Right lobe of liver (tissue), 4 donors: Measurements from ENCODE around the gene ATG101.

Source experiments
- CTCF ChIP-seq, 4 donors: fragments of 200-600 bp in 3 of 4; fragments of 450-650 bp in 1 of 4; IDR thresholded peaks; one replicate each; pipeline versions ENCODE4 v1.5.1 to v1.8.0; 2016 to 2022; ENCODE audit warnings: antibody characterized with exemption in 4 of 4, mild to moderate bottlenecking in 2 of 4
- POLR2A ChIP-seq: fragments of 450-650 bp; IDR thresholded peaks from one replicate; pipeline ENCODE4 v1.6.1; 2017; ENCODE audit warnings: antibody characterized with exemption, mild to moderate bottlenecking
- donor health status: DM: no; HTN: no; CAD: no.
- donor health status: DM: no; HTN: no; CAD: no.
- donor health status: DM: no; HTN: yes; CAD: no.

GRCh38 chr12:52050116-52050757, 19.5 kb upstream of the ATG101 start:
- TF ChIP-seq CTCF (IDR thresholded peaks at IDR 0.05) = no peak
- no peak for TF ChIP-seq POLR2A
